Suppressor macrophage treated with lipopolysaccharide for 1 hour (primary cell): ENCODE measurements around the gene CACNA1C.

Experiments used
- DNase-seq, 3 donors: peaks; one replicate each; pipeline ENCODE4 v3.0.0-alpha.2; 2020 to 2022

Gene CACNA1C

DNA sequence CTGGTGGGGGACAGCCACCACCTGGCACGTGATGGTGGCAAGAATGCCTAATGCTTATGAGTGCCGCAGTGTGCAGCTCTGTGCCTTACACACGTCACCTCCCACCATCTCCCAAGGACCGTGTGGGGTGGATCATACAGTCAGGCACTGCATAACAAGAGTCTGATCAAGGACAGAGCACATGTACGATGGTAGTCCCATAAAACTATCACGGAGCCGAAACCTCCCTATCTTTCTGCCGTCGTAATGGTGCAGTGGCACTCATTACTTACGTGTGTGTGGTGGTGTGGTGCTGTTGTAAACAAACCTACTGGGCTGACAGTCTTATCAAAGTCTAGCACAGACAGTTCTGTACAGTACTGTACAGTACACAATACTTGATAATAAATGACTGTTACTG lies 89.3 kb downstream of the CACNA1C start:
- no peak for DNase-seq

DNA sequence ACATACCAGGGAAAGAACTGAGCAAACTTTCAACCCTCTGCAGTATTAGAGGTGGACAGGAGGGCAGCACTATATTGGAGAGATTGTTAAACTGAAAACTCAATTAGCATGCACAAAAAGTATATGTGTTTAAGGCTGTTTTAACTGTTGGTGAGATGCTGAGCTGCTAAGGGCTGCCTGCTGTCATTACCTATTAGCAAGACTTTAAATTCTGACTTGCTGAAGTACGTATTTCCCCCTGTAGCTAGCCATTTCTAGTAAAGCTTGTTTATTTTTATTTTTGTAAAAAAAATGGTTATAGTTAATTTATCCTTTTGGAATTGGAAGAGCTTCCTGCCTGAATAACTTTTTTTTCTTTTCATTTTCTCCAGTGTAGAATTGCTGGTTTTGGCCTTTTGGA lies 92.2 kb downstream of the CACNA1C start:
- DNase-seq: no peak

DNA sequence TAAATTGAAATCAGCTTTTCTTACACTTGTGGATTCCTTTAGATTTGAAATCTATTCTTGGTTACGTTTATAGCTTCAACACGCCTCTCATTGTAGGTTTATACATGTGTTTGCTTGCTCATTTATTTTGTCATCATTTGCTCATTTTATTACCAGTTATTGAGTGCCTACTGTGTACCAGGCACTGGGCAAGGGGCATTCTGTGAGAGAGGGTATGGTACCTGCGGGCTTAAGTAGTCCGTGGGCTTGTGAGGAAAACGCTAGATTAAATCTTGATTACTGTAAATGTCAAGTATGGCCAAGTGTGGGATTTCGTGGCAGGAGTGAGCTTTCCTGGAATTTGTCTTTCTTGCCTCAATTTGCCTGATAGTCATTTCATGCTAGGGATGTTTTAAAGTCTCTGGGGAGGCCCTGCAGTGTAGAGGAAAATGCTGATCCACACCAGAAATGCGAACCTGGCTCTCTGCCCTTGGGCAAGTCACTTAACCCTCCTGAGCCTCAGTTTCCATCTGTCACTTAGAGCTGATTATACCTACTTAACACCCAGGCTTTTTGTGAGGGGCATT lies 92.7 kb downstream of the CACNA1C start:
- no peak for DNase-seq

DNA sequence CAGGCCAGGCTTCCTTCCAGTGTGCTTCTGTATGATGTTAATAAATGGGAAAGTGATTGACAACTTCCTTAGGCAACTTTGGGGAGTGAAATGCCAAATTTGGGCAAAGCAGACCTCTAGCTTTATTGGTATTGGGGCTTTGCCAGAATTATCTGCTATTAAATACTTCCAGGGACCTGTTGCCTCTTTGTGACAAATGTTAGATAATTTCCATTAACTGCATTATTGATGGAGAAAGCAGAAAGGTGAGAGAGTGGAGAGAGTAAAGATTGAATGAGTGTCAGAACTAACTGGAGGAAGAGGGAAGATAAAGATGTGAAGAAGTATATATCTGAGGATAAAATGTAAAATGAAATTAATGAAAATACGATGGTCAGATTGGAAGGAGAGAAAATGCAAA lies 94.5 kb downstream of the CACNA1C start:
- DNase-seq: no peak

DNA sequence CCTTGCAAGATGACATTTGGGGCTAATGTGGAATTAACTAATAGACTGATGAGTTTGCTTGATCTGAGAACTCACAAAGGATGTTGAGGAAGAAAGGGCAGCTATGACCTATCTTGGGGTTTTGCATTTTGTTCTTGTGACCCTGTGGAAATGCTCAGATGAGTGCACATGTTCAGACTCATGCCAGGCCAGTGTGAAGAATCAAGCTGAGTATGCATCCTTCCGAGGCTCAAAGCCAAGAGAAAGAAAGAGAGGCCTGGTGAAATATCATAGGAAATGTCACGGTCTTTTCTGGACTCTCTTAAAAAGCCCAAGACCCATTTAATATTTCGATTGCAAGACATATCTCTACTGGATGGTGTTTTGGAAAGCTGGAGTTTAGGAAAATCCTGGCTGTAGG lies 96.3 kb downstream of the CACNA1C start:
- no peak for DNase-seq

DNA sequence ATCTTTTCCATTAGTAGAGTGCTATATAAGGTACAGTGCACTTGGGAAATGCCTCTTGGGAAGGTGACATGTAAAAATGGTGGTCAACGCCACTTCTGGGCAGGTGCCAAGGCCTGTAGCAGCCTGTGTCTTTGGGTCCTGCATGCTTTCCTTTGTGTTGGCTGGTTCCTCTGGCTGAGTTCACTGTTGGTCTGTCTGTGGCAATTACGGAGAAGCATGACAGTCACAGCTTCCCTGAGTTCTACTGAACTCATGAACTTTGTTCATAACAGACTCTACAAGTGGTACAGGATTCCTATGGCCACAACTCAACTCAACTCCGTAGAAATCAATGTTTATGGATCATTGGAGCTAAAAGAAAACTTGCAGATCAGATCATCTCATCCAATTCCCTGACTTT lies 98.0 kb downstream of the CACNA1C start:
- DNase-seq: no peak

DNA sequence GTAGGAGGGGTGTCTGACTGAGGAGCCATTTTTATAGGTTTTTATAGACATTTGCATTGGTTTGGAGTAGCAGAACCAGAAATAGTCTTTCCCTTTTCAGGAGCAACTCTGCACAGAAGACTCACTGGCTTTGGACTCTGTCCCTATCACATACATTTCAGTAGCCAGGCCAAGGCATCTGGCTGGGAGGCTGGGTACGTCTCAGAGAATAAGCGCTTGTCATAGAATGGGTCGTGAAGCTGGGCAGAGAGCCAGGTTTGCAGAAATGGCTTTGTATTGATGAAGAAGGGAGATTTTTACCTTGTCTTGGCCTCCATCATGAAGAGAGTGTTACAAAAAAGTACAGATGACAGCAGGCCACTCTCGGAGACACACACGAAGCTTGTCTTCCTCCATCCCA lies 98.6 kb downstream of the CACNA1C start:
- DNase-seq: no peak

DNA sequence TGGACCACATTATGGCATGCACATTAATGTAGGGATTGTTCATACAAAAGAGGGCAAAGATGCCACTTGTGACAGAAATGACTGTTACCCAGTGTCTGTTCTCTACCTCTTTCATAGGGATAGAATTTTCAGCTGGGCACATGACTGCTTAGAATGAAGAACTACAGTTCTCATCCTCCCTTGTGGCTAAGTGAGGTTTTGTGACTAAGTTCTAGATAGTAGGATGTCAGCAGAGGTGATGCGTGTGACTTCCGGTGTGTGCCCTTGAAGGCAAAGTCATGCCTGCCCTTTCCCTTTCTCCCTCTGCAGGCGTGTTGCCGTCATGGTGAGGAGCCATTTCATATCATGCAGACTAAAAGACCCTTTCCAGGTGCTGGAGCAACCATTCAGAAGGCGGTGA lies 99.3 kb downstream of the CACNA1C start:
- DNase-seq: peak; percentile 32 to 47 (median 39)

DNA sequence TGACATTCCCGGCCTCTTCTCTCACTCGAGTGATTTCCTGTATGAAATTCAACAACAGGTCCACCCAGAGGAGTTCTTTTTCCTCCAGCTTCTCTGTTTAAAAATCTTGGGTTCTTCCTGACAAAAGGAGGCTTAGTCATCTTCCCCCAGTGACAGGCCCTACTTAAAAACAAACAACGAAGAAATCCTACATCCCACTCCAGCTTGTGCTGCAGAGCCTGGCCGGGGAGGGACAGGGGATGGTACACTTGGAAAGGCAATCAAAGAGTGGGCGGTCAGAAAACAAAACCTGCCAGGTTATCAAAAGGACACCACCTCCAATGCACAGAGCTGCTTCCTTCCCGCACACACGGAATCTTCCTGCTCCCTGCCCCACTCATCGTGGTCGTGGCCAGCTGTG lies 101.3 kb downstream of the CACNA1C start:
- DNase-seq: peak in 2 of 3 donors; percentile 8 to 24

DNA sequence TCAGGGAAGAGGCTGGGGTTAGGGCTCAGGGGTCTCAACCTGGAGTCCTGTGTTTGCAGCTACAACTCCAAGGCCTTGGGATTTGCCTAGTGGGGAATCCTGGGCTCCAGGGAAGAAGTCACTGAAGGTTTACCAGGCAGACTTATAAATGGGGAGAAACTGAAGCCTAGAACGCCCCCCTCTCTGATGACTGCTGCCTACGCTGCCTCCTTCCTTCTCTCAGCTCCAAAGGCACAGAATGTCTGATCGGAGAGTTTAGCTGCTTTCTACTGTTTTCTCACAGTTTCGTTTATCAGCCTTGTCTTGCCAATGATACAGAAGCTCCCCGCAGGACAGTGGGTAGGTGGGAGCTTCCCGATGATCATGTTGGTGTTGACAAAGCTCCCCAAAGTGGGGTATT lies 101.7 kb downstream of the CACNA1C start:
- DNase-seq: no peak

DNA sequence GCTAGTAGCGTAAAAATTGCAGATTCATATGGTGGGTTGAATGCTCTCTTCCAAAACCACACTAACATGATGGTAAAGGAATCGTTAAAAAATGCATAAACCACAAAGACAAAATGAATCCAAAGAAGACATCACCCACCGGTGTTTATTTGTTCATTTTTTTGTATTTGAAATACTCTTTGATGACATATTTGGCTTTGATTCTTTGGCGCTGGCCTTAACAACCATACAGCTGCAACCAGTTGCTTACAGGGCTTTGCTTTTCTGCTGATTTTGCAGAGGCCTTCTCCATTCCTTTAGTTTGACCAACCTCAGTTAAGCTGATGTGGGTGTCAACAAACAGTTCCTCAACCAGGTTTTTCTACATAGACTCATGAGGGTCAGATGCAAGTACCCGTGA lies 103.5 kb downstream of the CACNA1C start:
- DNase-seq: no peak

DNA sequence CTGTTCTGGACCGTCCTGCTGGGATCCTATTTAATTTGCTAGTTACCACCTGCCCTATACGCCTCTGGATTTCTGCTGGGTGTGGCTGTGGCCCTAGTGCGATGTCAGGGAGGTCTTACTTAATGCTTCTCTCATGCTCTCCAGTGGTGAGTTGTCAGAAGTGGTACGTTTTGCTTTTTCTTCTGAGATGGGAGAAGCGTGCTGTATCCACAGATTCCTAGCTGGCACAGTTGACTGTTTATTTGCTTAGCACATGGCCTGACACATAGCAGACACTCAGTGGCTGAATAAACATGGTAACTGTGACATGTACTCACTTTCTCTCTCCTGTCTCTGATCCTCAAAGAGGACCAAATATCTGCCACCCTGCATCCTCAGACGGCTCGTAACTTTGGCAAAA lies 107.3 kb downstream of the CACNA1C start:
- DNase-seq: no peak

DNA sequence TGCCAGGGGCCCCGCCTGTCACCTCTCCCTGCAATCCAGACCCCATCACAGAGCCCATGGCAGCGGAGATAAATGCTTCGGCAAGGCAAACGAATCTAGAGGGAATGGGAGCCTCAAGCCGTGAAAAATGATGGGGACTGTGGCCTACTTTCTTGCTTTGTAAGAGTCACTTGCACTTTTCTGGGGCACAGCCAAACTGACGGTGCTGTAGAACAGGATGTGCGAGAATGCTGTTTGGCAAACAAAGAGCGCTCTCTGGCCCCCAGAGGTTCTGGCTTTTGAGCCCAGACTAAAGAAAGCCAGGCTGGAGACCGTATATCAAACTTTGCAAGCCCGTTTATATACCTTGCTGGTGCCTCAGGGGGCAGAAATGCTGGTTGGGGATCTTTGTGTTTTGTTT lies 108.7 kb downstream of the CACNA1C start:
- DNase-seq: no peak

DNA sequence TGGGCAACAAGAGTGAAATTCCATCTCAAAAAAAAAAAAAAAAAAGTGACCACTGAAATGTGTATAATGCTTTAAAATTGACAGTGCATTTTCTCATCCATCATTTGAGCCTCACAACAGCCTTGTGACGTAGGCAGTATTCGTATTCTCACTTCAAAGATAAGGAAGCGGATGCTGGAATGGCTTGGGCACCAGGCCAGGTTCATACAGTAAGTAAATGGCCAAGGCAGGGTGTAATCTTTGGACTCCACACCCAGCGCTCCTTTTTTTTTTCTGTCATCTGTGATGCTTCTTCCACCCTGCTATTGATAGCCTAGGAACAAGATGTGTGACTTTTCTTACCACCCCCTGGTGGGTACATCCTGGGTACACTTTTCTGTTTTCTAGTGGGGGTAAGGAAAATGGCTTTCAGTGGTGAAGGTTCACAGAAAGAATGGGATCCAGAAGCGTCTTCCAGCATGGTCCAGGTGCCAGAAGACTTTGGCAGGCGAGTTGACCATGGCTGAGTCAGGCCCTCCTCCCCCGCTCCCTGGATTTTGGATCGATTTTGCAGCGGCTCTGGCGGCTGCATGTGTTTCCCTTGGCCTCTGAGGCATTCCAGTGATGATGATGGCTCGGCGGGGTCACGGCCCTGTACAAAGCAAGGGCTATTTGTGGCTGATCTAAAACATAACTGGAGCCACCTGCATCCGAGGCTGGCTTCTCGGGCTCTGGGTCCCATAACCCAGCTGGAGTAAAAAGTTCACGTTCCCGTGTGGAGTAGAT lies 110.6 kb downstream of the CACNA1C start:
- no peak for DNase-seq

DNA sequence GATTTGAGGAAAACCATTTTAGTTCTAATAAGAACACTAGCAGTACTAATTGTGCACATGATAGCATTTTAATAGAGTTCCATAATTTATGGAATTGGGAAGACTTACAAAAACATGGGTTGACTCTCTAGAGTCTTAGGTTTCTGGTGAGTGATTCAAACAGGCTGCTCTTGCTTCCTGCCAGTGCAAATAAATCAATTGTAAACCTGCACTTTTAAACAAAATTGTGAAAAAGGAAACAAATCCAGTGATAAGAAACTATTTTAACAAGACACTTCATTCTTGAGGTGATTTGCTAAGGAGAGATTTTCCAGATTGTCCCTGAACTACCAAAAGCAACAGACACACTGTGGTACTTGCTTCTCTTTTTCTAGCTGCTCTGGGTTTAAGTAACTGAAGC lies 112.2 kb downstream of the CACNA1C start:
- DNase-seq: no peak

DNA sequence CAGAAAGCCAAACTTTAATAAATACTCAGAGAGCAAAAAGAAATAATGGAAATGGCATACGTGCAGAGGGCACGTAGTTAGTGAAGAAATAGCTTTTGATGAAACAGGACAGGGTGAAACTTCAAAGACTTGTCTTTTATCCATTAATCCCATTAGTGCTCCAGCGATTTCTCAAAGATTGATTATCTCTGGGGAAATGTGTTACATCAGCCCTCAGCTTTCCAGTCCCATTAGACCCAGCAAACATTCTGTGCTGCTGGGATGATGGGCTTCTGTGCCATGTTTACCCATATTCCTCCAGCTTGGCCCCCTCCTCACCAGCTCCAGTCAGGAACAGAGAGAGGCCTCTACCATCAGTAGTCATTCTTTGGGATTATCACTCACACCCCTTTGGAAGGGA lies 113.1 kb downstream of the CACNA1C start:
- no peak for DNase-seq

DNA sequence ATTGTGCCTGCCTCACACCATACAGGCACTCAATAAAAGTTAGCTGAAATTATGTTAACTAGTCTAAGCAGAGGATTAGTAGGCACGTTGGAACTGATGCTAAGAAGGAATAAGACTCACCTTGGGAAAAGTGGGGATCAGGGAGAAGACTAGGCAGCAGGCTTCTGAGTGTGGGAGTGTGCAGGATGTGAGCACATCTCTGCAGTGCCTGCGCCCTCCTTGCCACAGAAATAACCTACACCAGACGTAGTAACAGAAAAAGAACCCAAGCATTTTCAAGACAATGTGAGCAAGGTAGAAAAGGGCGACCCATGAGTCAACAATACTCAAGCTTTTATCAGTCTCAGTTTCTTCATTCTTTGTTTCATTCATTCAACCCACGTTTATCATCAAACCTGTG lies 113.9 kb downstream of the CACNA1C start:
- no peak for DNase-seq

DNA sequence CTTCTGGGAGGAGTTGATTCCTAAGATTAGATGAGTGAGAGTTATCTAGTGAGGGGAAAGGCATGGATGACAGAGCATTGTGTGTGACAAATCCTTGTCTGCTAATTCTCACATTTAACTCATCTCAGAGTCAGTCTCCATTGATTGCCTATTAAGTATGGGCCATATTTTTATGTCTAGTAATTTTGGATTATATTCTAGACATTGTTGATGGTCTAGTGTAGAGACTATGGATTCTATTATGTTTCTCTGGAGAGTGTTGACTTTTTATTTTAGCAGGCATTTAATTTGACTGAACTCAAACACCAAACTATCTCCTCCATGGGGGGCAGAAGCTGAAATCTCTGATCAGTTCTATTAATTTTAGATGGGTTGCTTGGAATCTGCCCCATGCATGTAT lies 114.4 kb downstream of the CACNA1C start:
- DNase-seq: no peak

DNA sequence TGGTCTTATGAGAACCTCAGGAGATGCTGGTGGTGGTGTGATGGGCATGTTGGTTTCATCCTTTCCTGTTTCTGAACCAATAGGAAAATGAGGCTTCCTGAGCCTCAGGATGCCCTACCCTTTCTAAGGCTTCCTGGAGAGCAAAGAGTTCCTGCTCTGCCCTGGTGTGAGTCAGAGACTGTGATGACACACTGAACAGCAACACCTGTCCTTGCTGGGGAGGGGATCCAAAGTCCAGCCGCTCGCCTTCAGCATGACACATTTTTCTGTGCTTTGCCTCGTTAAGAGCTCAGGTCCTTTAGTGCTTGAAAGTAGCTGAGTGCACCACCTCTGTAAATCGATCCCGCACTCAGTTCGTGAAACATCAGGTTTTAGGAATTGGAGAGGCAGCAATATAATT lies 116.0 kb downstream of the CACNA1C start:
- no peak for DNase-seq

DNA sequence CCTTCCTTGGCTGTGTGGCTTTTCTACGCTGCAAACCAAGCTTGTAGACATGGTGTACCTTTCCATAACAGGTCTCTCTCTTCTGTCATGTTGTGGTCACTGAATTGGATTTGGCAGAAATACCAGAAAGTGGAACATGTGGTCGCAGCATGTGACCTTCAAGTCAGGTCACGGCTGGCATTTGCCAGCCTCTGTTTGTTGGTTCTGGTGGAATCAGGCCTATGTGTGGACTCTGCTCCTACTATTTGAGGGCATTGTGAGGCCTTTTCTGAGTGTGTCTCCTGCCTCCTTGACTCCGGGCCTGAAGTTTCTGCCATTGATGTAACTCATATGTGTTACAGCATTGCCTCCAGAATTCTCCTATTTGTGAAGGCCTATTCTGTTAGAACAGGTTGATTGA lies 116.7 kb downstream of the CACNA1C start:
- no peak for DNase-seq

DNA sequence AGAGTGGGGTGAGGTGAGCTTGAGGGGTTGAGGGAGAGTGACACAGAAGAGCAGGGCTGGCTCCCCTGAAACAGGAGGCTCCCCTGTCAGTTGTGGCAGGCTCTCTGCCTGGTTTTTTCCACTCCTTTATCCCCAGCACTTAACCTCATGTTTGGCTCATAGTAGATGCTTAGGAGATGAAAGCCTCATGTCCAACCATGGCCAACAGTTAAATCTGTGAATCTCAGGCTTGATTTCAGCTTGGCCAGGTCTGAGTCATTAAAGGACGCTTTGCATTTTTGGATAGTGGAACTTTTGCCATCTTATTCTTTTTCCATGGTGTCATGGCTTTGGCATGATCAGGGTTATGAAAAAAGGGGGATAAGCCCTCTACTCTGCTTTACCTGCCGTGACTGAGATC lies 117.2 kb downstream of the CACNA1C start:
- DNase-seq: no peak

DNA sequence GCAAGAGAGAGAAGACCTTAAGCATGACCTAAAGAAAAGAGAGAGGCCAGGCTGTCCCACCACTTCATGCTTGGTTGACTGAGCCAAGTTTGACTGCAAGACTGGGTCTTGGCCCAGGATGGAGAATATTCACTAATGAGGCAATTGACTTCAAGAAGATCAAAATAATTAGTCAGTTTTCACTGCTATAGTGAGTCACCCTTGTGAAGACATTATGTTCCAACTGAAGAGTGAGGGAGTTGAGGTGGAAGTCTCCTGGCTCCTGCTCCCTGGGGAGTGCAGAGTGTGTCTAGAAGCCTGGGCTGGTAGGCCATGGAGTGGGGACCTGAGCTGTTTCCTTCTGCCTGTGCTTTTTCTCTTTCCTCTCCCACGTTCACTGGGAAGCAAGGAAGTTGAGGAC lies 117.6 kb downstream of the CACNA1C start:
- DNase-seq: no peak

DNA sequence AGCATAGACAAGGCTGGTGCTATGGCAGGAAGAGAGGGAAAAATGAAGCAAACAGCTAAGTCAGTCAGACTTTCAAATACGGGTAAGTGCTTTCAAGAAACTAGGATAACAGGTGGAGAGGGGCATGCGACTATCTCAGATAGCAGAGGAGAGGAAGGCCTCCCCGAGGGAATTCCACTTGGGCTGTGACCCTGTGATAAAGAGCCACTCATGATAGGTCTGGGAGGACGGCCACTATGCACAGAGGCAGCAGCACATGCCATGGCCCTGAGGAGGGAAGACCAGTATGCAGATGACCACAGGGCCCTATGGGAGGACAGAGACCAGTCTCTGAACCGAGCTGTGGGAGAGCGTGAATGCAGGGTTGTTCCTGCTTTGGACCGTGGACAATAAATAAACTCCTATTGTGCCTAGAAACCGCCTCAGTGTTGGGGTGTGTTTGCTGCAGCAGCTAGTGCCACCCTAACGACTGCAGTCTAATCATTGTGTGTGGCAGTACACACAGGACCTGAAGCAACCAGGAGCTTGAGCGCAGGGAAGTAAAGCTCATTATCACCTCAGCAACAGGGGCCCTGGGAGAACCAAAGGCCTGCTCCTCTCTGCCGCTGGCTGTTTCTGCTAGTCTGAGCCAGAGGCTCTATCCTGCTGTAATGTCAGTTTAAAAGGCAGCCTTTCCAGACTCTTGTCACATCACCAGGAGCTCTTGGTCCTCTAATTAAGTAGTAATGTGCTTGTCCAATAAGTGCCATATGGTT lies 119.1 kb downstream of the CACNA1C start:
- DNase-seq: no peak

DNA sequence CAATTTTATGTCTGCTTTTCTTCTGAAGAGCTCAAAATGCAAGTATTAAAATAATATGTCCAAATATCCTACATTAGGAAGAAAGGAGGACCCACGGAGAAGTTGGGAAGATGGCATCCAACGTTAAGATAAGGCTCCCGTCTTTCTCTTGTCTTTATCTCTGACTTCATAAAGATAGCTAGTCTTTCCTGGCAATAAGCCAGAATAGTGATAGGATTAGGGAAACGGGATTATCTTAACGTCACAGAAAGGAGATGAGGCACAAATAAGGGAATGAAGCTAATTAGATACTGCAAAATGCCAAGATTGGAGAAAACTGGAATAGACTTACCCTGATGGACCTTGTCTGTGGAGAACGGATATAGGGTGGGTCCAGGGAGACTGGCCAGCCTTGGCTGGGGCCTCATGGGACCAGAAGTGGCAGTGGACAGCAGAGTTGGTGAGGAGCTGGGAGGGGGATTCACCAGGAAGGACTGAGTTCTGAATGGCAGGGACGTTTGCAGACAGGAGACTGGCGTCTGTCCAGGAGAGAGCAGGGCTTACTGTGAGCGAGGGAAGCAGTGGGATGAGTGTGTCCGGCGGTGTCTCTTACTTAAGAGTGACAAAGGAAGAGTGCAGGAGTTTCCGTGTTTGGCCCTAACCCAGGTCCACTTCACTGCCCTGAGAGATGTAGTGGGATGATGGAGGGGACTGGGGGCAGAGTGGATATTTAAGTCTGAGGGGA lies 119.9 kb downstream of the CACNA1C start:
- DNase-seq: no peak
